SK-N-SH (cell line): Measurements from ENCODE around the gene DGKD. TPM values are rescaled to one million over a fixed set of nuclear protein-coding genes. Genes with fewer than 3 reads are reported as not detected.

ENCODE experiments used
- CTCF ChIA-PET: fragments of 300-600, 350-600 bp; formaldehyde crosslinking; extraction: SDS; loops from one replicate; lab custom pipeline; 2021; lab: Yijun Ruan, JAX
- POLR2A ChIA-PET: fragments of 350-600 bp; sonication (Branson Sonifier 250); formaldehyde crosslinking; extraction: SDS; loops from one replicate; lab custom pipeline; 2020; ENCODE audit warnings: antibody characterized with exemption, inconsistent platforms; lab: Yijun Ruan, JAX
- DNase-seq: peaks from one replicate; pipeline ENCODE4 v3.0.0; 2012
- H2AFZ ChIP-seq: fragments of 200-600 bp; sonication (generic); 2 replicates; pipeline ENCODE4 v1.8.1; 2016; ENCODE audit warnings: antibody characterized with exemption, mild to moderate bottlenecking, low read depth
- H3F3A ChIP-seq: fragments of 200-600 bp; sonication (generic); replicated peaks from 2 replicates; pipeline ENCODE3; 2016; ENCODE audit warnings: antibody characterized with exemption, mild to moderate bottlenecking; ENCODE audit not compliant: insufficient read depth
- H3K27ac ChIP-seq, 2 experiments: fragments of 200-500 bp in 1 of 2; fragments of 200-600 bp in 1 of 2; sonication (Bioruptor generic) in 1 of 2; sonication (generic), shearing (Covaris generic) in 1 of 2; 2 replicates each; pipeline versions ENCODE4 v1.5.1 to v1.6.1; 2014 to 2016; ENCODE audit warnings: low read depth in 2 of 2, inconsistent platforms in 1 of 2, low read length in 1 of 2, mild to moderate bottlenecking in 1 of 2, mixed read lengths in 1 of 2
- H3K27me3 ChIP-seq: fragments of 200-600 bp; sonication (generic), shearing (Covaris generic); 2 replicates; pipeline ENCODE4 v1.6.1; 2016; ENCODE audit warnings: mixed run types; ENCODE audit not compliant: insufficient read depth
- H3K36me3 ChIP-seq, 2 experiments: fragments of 200-500 bp in 1 of 2; fragments of 200-600 bp in 1 of 2; sonication (Bioruptor generic) in 1 of 2; sonication (generic) in 1 of 2; replicated peaks in 1 of 2; 2 replicates each; pipeline versions ENCODE3 to v1.5.1; 2014 to 2016; ENCODE audit warnings: low read length in 1 of 2, mild to moderate bottlenecking in 1 of 2; ENCODE audit not compliant: insufficient read depth in 2 of 2, control insufficient read depth in 1 of 2
- H3K4me1 ChIP-seq, 2 experiments: fragments of 200-500 bp in 1 of 2; fragments of 200-600 bp in 1 of 2; sonication (Bioruptor generic) in 1 of 2; sonication (generic), shearing (Covaris generic) in 1 of 2; 2 replicates each; pipeline versions ENCODE4 v1.5.1 to v1.6.1; 2014 to 2016; ENCODE audit warnings: low read depth in 1 of 2, low read length in 1 of 2, mixed run types in 1 of 2; ENCODE audit not compliant: insufficient read depth in 2 of 2, control insufficient read depth in 1 of 2
- H3K4me2 ChIP-seq: fragments of 200-600 bp; sonication (generic), shearing (Covaris generic); 2 replicates; pipeline ENCODE4 v1.6.1; 2017; ENCODE audit warnings: mixed run types
- H3K4me3 ChIP-seq, 2 experiments: fragments of 200-500 bp in 1 of 2; fragments of 200-600 bp in 1 of 2; sonication (Bioruptor generic) in 1 of 2; sonication (generic), shearing (Covaris generic) in 1 of 2; 2 replicates each; pipeline versions ENCODE4 v1.5.1 to v1.8.1; 2014 to 2016; ENCODE audit warnings: low read depth in 2 of 2, inconsistent platforms in 1 of 2, low read length in 1 of 2, mild to moderate bottlenecking in 1 of 2, mixed read lengths in 1 of 2, moderate library complexity in 1 of 2
- H3K79me2 ChIP-seq: fragments of 200-600 bp; sonication (generic); 2 replicates; pipeline ENCODE4 v1.8.1; 2017; ENCODE audit warnings: mild to moderate bottlenecking; ENCODE audit not compliant: insufficient read depth
- H3K9ac ChIP-seq: fragments of 200-600 bp; sonication (generic); 2 replicates; pipeline ENCODE4 v1.6.1; 2017; ENCODE audit warnings: mixed run types
- H3K9me2 ChIP-seq: fragments of 200-600 bp; sonication (generic); 2 replicates; pipeline ENCODE4 v1.6.1; 2017; ENCODE audit warnings: mixed run types
- H3K9me3 ChIP-seq: fragments of 200-600 bp; sonication (generic); 2 replicates; pipeline ENCODE4 v1.6.1; 2017; ENCODE audit warnings: mixed run types, mild to moderate bottlenecking, moderate library complexity
- H4K20me1 ChIP-seq: fragments of 200-600 bp; sonication (generic); 2 replicates; pipeline ENCODE4 v1.6.1; 2017; ENCODE audit warnings: mild to moderate bottlenecking, mixed run types; ENCODE audit not compliant: insufficient read depth
- EZH2phosphoT487 ChIP-seq: fragments of 200-600 bp; sonication (generic); IDR thresholded peaks from 2 replicates; pipeline ENCODE4 v1.6.1; 2017; ENCODE audit warnings: low read depth, mixed run types, mild to moderate bottlenecking, antibody characterized with exemption, moderate library complexity, borderline replicate concordance
- GABPA ChIP-seq: IDR thresholded peaks from 2 replicates; pipeline ENCODE4 v1.4.0; 2012; ENCODE audit warnings: low read depth, mild to moderate bottlenecking
- JUND ChIP-seq: IDR thresholded peaks from 2 replicates; pipeline ENCODE4 v1.4.0; 2012
- MEF2A ChIP-seq: IDR thresholded peaks from 2 replicates; pipeline ENCODE4 v1.4.0; 2012; ENCODE audit warnings: low read depth, borderline replicate concordance
- NRF1 ChIP-seq: IDR thresholded peaks from 2 replicates; pipeline ENCODE4 v1.6.1; 2012; ENCODE audit warnings: low read depth, mild to moderate bottlenecking, low read length
- RFX5 ChIP-seq: IDR thresholded peaks from 2 replicates; pipeline ENCODE4 v1.6.1; 2012; ENCODE audit warnings: mild to moderate bottlenecking, improper control_type of control experiment, low read length
- RXRA ChIP-seq: IDR thresholded peaks from 2 replicates; pipeline ENCODE4 v1.4.0; 2012; ENCODE audit warnings: low read depth, mild to moderate bottlenecking, borderline replicate concordance
- SIN3A ChIP-seq: IDR thresholded peaks from 2 replicates; pipeline ENCODE4 v1.6.1; 2012; ENCODE audit warnings: low read depth, mild to moderate bottlenecking, low read length, moderate library complexity, borderline replicate concordance
- SMC3 ChIP-seq: IDR thresholded peaks from 2 replicates; pipeline ENCODE4 v1.6.1; 2012; ENCODE audit warnings: low read depth, low read length, improper control_type of control experiment
- TCF12 ChIP-seq: IDR thresholded peaks from 2 replicates; pipeline ENCODE4 v1.4.0; 2012
- WGBS: methylation state at CpG from one replicate; pipeline ENCODE4 v1.1.6; 2017; ENCODE audit warnings: low lambda C conversion rate; 5-methylcytosine and 5-hydroxymethylcytosine counted together
- polyA plus RNA-seq, 3 experiments: library from polyadenylated mRNA; depleted of rRNA; stranded (reverse); fragments of >200 nt; gene quantifications; 2 replicates each; pipeline ENCODE4 v1.2.3, GENCODE V29; 2012
- TF ChIP-seq, protein P1 (sequence below): fragments of 150-350 bp; IDR thresholded peaks from 2 replicates; pipeline ENCODE4 v1.6.1; 2016; ENCODE audit warnings: mild to moderate bottlenecking, low read depth, low read length
- TF ChIP-seq, protein P2 (sequence below): IDR thresholded peaks from 2 replicates; pipeline ENCODE4 v1.4.0; 2012; ENCODE audit warnings: low read depth, borderline replicate concordance
- TF ChIP-seq, protein P3 (sequence below): fragments of 150-350 bp; IDR thresholded peaks from 2 replicates; pipeline ENCODE4 v1.6.1; 2017; ENCODE audit warnings: antibody characterized with exemption, low read length, low read depth, borderline replicate concordance
- TF ChIP-seq, protein P4 (sequence below): IDR thresholded peaks from 2 replicates; pipeline ENCODE4; 2012
- TF ChIP-seq, protein P5 (sequence below): IDR thresholded peaks from 2 replicates; pipeline ENCODE4 v1.4.0; 2012; ENCODE audit warnings: low read depth, borderline replicate concordance

The DGKD gene
- polyA plus RNA-seq, 1 of the 3 experiments (the other 2 are of a cell fraction) = 21.7 TPM

DNA sequence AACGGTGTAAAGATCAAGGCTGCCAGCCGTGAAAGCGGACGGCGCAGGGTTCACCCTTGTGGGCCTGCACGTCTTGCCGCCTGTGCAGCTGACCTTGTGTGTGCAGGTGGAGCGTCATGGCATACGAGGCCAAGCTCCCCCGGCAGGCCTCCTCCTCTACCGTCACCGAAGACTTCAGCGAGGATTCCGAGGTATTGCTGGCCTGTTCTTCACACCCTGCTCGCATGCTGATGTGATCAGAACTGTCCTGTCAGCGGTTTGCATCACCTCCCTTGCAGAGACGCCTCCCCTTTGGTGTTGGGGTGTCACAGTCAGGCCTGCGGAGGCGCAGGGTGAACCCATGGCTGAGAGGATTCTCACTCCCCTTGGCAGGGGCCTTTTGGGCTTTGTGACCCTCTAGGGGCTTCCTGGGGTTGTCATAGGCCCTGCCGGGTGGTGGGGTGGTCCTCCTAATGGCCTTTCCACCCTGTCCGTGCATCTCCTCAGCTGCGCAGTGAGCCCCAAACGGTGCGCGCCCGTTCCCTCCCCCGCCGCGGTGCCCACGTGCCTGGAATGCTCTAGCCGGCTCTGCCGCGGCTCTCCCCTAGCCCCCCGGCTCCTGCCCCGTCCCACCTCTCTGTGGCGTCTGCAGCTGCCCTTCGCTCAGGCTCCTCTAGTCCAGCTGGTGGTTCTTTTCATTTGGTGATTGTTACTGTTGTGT, 92.5 kb downstream of the DGKD start:
- Histone ChIP-seq H3K4me1 (no peaks in the 10 kb centered on the region), H3K79me2 (peaks cover 5% of the 10 kb centered on the region; the same call in 1 of the 2 replicates), H3K27me3 (no peaks in the 10 kb centered on the region), H3K9me2 (no peaks in the 10 kb centered on the region), H2AFZ (no peak overlapping the region), H3K9ac (no peak overlapping the region), H3F3A (no peaks in the 10 kb centered on the region), H3K4me2 (no peak overlapping the region), H3K36me3 (peaks cover 8 to 41% of the 10 kb centered on the region in 2 experiments), H3K9me3 (no peaks in the 10 kb centered on the region), H3K4me3 (no peak overlapping the region), H4K20me1 (no peaks in the 10 kb centered on the region), H3K27ac (no peak overlapping the region)
- 92% methylated on average over 22 of the region's 37 CpGs for WGBS
- no peak for DNase-seq
- TF ChIP-seq SIN3A (no peak), TCF12 (no peak), NRF1 (no peak), RFX5 (no peak), GABPA (no peak), EZH2phosphoT487 (no peak), RXRA (no peak), MEF2A (no peak), JUND (no peak), SMC3 (no peak)
- TF ChIP-seq, protein P1, sequence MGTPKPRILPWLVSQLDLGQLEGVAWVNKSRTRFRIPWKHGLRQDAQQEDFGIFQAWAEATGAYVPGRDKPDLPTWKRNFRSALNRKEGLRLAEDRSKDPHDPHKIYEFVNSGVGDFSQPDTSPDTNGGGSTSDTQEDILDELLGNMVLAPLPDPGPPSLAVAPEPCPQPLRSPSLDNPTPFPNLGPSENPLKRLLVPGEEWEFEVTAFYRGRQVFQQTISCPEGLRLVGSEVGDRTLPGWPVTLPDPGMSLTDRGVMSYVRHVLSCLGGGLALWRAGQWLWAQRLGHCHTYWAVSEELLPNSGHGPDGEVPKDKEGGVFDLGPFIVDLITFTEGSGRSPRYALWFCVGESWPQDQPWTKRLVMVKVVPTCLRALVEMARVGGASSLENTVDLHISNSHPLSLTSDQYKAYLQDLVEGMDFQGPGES = no peak
- TF ChIP-seq, protein P2, sequence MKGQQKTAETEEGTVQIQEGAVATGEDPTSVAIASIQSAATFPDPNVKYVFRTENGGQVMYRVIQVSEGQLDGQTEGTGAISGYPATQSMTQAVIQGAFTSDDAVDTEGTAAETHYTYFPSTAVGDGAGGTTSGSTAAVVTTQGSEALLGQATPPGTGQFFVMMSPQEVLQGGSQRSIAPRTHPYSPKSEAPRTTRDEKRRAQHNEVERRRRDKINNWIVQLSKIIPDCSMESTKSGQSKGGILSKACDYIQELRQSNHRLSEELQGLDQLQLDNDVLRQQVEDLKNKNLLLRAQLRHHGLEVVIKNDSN = no peak
- TF ChIP-seq, protein P3, sequence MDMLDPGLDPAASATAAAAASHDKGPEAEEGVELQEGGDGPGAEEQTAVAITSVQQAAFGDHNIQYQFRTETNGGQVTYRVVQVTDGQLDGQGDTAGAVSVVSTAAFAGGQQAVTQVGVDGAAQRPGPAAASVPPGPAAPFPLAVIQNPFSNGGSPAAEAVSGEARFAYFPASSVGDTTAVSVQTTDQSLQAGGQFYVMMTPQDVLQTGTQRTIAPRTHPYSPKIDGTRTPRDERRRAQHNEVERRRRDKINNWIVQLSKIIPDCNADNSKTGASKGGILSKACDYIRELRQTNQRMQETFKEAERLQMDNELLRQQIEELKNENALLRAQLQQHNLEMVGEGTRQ = no peak
- TF ChIP-seq, protein P4, sequence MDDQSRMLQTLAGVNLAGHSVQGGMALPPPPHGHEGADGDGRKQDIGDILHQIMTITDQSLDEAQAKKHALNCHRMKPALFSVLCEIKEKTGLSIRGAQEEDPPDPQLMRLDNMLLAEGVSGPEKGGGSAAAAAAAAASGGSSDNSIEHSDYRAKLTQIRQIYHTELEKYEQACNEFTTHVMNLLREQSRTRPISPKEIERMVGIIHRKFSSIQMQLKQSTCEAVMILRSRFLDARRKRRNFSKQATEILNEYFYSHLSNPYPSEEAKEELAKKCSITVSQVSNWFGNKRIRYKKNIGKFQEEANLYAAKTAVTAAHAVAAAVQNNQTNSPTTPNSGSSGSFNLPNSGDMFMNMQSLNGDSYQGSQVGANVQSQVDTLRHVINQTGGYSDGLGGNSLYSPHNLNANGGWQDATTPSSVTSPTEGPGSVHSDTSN = no peak
- TF ChIP-seq, protein P5, sequence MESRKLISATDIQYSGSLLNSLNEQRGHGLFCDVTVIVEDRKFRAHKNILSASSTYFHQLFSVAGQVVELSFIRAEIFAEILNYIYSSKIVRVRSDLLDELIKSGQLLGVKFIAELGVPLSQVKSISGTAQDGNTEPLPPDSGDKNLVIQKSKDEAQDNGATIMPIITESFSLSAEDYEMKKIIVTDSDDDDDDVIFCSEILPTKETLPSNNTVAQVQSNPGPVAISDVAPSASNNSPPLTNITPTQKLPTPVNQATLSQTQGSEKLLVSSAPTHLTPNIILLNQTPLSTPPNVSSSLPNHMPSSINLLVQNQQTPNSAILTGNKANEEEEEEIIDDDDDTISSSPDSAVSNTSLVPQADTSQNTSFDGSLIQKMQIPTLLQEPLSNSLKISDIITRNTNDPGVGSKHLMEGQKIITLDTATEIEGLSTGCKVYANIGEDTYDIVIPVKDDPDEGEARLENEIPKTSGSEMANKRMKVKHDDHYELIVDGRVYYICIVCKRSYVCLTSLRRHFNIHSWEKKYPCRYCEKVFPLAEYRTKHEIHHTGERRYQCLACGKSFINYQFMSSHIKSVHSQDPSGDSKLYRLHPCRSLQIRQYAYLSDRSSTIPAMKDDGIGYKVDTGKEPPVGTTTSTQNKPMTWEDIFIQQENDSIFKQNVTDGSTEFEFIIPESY = no peak
- CTCF ChIA-PET = interaction anchor here (2.6 to 2.7 kb wide), 3 partner anchors 10 to 387 kb away, joined by 10 to 19 read pairs (median 11); partner anchors contain the start of gene DGKD
- POLR2A ChIA-PET = no interaction called here
